ENCODE measurements around the gene DUSP8. TPM values are rescaled to one million over a fixed set of nuclear protein-coding genes. Genes with fewer than 3 reads are reported as not detected.
"Not testable (repeated sequence)": the region's sequence is repeated elsewhere in the genome, so short reads cannot be mapped to it uniquely, and the experiment has no call there.

The DUSP8 gene
- total RNA-seq, 1 experiment from 2014 or later: 7.7 TPM

DNA sequence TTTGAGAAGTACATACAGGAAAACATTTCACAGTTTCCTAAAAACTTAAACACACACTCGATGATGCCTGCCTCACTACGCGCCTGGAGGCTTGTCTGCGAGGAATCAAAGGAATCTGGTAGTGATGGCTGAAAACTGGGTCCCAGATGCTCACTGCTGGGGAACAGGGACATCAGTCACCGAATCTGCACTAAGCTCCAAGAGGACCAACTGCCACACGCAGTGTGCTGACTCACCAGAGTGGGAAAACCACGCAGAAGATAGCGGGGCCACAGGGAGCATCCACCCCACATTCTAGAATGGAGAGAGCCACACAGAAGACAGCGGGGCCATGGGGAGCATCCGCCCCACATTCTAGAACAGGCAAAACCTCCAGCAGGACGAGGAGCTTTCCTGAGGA, 61.1 kb downstream of the DUSP8 start:
- POLR2A ChIA-PET: no interaction called here
- no peaks in the 10 kb centered on the region for H3K4me1 ChIP-seq
- no peaks in the 10 kb centered on the region for H3K9me3 ChIP-seq
- CTCF ChIA-PET: no interaction called here
- no peak overlapping the region for H3K4me3 ChIP-seq (ENCODE audit: low read depth, low read length)
- Mint-ChIP-seq H3K36me3 (ENCODE audit: insufficient read depth, unreplicated experiment) (peaks cover 4% of the 10 kb centered on the region), H3K27me3 (ENCODE audit: insufficient read depth, unreplicated experiment) (no peaks in the 10 kb centered on the region), H3K27ac (ENCODE audit: unreplicated experiment) (no peak overlapping the region), H3K9me3 (ENCODE audit: unreplicated experiment) (no peaks in the 10 kb centered on the region), H3K4me3 (ENCODE audit: unreplicated experiment) (no peak overlapping the region), H3K4me1 (ENCODE audit: low read depth, unreplicated experiment) (peaks cover 12% of the 10 kb centered on the region)
- BruUV-seq (replicated peaks): no TSS peak
- no peaks in the 10 kb centered on the region for H3K36me3 ChIP-seq (ENCODE audit: control insufficient read depth, insufficient read depth, low read length)
- no peak for DNase-seq
- intact Hi-C loops (cut with micrococcal nuclease; ENCODE audit: unreplicated experiment): no loop called here
- TF ChIP-seq CTCF (IDR thresholded peaks at IDR 0.05; ENCODE audit: insufficient read depth in 1 of 2, low read depth in 1 of 2, low read length in 1 of 2, severe bottlenecking in 1 of 2, unreplicated experiment in 1 of 2): no peak
- H3K27me3 ChIP-seq (replicated peaks; ENCODE audit: control insufficient read depth, insufficient read depth, low read length): no peaks in the 10 kb centered on the region

DNA sequence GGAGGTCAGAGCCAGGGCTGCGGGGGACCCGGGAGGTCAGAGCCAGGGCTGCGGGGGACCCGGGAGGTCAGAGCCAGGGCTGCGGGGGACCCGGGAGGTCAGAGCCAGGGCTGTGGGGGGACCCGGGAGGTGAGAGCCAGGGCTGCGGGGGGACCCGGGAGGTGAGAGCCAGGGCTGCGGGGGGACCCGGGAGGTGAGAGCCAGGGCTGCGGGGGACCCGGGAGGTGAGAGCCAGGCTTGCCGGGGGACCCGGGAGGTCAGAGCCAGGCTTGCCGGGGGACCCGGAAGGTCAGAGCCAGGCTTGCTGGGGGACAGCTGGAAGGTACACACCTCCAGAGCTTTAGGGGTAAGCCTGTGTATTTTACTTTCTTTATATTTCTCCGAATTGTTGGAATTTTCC, 61.7 kb downstream of the DUSP8 start:
- H3K4me3 Mint-ChIP-seq (ENCODE audit: unreplicated experiment); H3K4me1 ChIP-seq; H3K36me3 Mint-ChIP-seq (ENCODE audit: insufficient read depth, unreplicated experiment); BruUV-seq (replicated peaks); H3K9me3 ChIP-seq; H3K27ac Mint-ChIP-seq (ENCODE audit: unreplicated experiment); H3K27me3 Mint-ChIP-seq (ENCODE audit: insufficient read depth, unreplicated experiment); H3K27me3 ChIP-seq (replicated peaks; ENCODE audit: control insufficient read depth, insufficient read depth, low read length); H3K4me3 ChIP-seq (ENCODE audit: low read depth, low read length); H3K9me3 Mint-ChIP-seq (ENCODE audit: unreplicated experiment); intact Hi-C loops (cut with micrococcal nuclease; ENCODE audit: unreplicated experiment); H3K36me3 ChIP-seq (ENCODE audit: control insufficient read depth, insufficient read depth, low read length); CTCF ChIA-PET; DNase-seq: not testable (repeated sequence)
- H3K4me1 Mint-ChIP-seq (ENCODE audit: low read depth, unreplicated experiment): peaks cover 12% of the 10 kb centered on the region
- POLR2A ChIA-PET: interaction anchor here (0.5 kb wide), 1 partner anchor 49 kb away, joined by 8 read pairs; no protein-coding TSS in a partner anchor

DNA sequence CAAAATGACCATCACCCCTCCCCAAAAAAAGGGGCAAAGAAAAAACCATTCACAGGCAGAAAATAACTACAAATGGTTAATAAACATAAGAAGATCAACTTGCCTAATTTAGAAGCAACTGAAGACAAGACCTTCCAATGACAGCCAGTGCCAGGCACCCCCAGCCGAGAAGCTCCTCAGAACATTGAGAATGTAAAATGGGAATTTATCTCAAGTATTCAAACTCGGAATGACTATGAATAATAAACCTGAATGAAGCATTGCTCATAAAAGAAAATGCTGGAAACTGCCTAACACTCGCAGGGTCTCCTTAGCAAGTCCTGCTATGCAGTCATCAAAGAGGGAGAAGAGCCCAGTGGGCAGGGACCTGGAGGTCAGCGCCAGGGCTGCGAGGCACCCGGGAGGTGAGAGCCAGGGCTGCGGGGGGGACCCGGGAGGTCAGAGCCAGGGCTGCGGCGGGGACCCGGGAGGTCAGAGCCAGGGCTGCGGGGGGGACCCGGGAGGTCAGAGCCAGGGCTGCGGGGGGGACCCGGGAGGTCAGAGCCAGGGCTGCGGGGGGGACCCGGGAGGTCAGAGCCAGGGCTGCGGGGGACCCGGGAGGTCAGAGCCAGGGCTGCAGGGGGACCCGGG, 62.3 kb downstream of the DUSP8 start:
- Mint-ChIP-seq H3K4me1 (ENCODE audit: low read depth, unreplicated experiment) (peaks cover 12% of the 10 kb centered on the region), H3K4me3 (ENCODE audit: unreplicated experiment) (no peak overlapping the region), H3K36me3 (ENCODE audit: insufficient read depth, unreplicated experiment) (peaks cover 4% of the 10 kb centered on the region), H3K27ac (ENCODE audit: unreplicated experiment) (no peak overlapping the region), H3K9me3 (ENCODE audit: unreplicated experiment) (no peaks in the 10 kb centered on the region), H3K27me3 (ENCODE audit: insufficient read depth, unreplicated experiment) (no peaks in the 10 kb centered on the region)
- DNase-seq: no peak
- no peaks in the 10 kb centered on the region for H3K36me3 ChIP-seq (ENCODE audit: control insufficient read depth, insufficient read depth, low read length)
- no peaks in the 10 kb centered on the region for H3K4me1 ChIP-seq
- ChIA-PET POLR2A (interaction anchor here (0.5 kb wide), 1 partner anchor 48 kb away, joined by 8 read pairs; no protein-coding TSS in a partner anchor), CTCF (no interaction called here)
- TF ChIP-seq CTCF (IDR thresholded peaks at IDR 0.05; ENCODE audit: insufficient read depth in 1 of 2, low read depth in 1 of 2, low read length in 1 of 2, severe bottlenecking in 1 of 2, unreplicated experiment in 1 of 2): no peak
- BruUV-seq (replicated peaks): no TSS peak
- no peaks in the 10 kb centered on the region for H3K9me3 ChIP-seq
- H3K27me3 ChIP-seq (replicated peaks; ENCODE audit: control insufficient read depth, insufficient read depth, low read length): no peaks in the 10 kb centered on the region
- no peak overlapping the region for H3K4me3 ChIP-seq (ENCODE audit: low read depth, low read length)
- intact Hi-C loops (cut with micrococcal nuclease; ENCODE audit: unreplicated experiment): no loop called here

DNA sequence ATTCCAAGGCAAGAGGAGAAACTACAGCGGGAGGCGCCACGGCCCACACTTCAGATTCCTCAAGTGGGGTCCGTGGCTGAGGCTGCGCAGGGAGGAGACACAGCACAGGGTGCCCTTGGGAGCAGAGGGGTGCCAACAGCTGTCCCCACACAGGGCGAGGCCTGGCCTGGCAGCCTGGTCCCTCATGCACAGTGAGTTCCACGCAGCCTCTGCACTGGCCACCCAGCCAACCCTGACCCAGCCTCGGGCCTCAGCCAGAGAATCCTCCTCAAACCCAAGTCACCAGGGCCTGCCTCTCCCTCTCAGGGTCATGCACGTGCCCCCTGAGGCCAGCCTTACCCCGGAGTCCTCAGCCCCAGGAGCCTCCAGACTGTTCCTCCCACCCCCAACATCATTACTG, 63.1 kb downstream of the DUSP8 start:
- Mint-ChIP-seq H3K4me3 (ENCODE audit: unreplicated experiment) (no peak overlapping the region), H3K27ac (ENCODE audit: unreplicated experiment) (no peak overlapping the region), H3K9me3 (ENCODE audit: unreplicated experiment) (no peaks in the 10 kb centered on the region), H3K4me1 (ENCODE audit: low read depth, unreplicated experiment) (peaks cover 12% of the 10 kb centered on the region), H3K36me3 (ENCODE audit: insufficient read depth, unreplicated experiment) (no peaks in the 10 kb centered on the region), H3K27me3 (ENCODE audit: insufficient read depth, unreplicated experiment) (no peaks in the 10 kb centered on the region)
- intact Hi-C loops (cut with micrococcal nuclease; ENCODE audit: unreplicated experiment): no loop called here
- Histone ChIP-seq H3K4me1 (no peaks in the 10 kb centered on the region), H3K9me3 (no peaks in the 10 kb centered on the region), H3K4me3 (ENCODE audit: low read depth, low read length) (no peak overlapping the region), H3K36me3 (ENCODE audit: control insufficient read depth, insufficient read depth, low read length) (no peaks in the 10 kb centered on the region), H3K27me3 (replicated peaks; ENCODE audit: control insufficient read depth, insufficient read depth, low read length) (no peaks in the 10 kb centered on the region)
- ChIA-PET POLR2A (no interaction called here), CTCF (no interaction called here)
- TF ChIP-seq CTCF (IDR thresholded peaks at IDR 0.05; ENCODE audit: insufficient read depth in 1 of 2, low read depth in 1 of 2, low read length in 1 of 2, severe bottlenecking in 1 of 2, unreplicated experiment in 1 of 2): no peak
- no TSS peak for BruUV-seq (replicated peaks)
- no peak for DNase-seq

Data from Caco-2 (cell line).